HG02840 (cell line): ENCODE data around the gene GRAMD4.

Experiments
- ATAC-seq: cut with Tn5 transposase; IDR thresholded peaks from one replicate; pipeline ENCODE4 v1.9.1; 2021; ENCODE audit warnings: mild to moderate bottlenecking, moderate library complexity, moderate number of reproducible peaks; ENCODE audit not compliant: unreplicated experiment, low FRiP score

The GRAMD4 gene

GRCh38 chr22:46596032-46596441 is 24.1 kb upstream of the GRAMD4 start:
- no peak for ATAC-seq

- ATAC-seq, result no peak
Measured at GRCh38 chr22:46596819-46597218, 23.4 kb upstream of the GRAMD4 start.

- ATAC-seq, result no peak
Measured at GRCh38 chr22:46598224-46598623, 22.0 kb upstream of the GRAMD4 start.

GRCh38 chr22:46598737-46599424 is 21.3 kb upstream of the GRAMD4 start:
- ATAC-seq, result no peak

- ATAC-seq, result no peak
Measured at GRCh38 chr22:46600273-46600796, 19.9 kb upstream of the GRAMD4 start.

GRCh38 chr22:46602025-46602424 is 18.2 kb upstream of the GRAMD4 start:
- ATAC-seq, result no peak

- no peak for ATAC-seq
Measured at GRCh38 chr22:46604306-46604690, 15.9 kb upstream of the GRAMD4 start.

GRCh38 chr22:46605117-46605516 is 15.1 kb upstream of the GRAMD4 start:
- ATAC-seq, result no peak

GRCh38 chr22:46606886-46607285 is 13.3 kb upstream of the GRAMD4 start:
- no peak for ATAC-seq

GRCh38 chr22:46607483-46608114 is 12.6 kb upstream of the GRAMD4 start:
- ATAC-seq, result no peak

GRCh38 chr22:46609175-46609690 is 11.0 kb upstream of the GRAMD4 start:
- no peak for ATAC-seq

- no peak for ATAC-seq
Measured at GRCh38 chr22:46609724-46610201, 10.4 kb upstream of the GRAMD4 start.

GRCh38 chr22:46610356-46610755 is 9.8 kb upstream of the GRAMD4 start:
- ATAC-seq, result no peak

GRCh38 chr22:46611189-46611588 is 9.0 kb upstream of the GRAMD4 start:
- no peak for ATAC-seq

- no peak for ATAC-seq
Measured at GRCh38 chr22:46612341-46612903, 7.8 kb upstream of the GRAMD4 start.

- no peak for ATAC-seq
Measured at GRCh38 chr22:46612904-46613605, 7.1 kb upstream of the GRAMD4 start.

- no peak for ATAC-seq
Measured at GRCh38 chr22:46613606-46614021, 6.6 kb upstream of the GRAMD4 start.

- ATAC-seq, result no peak
Measured at GRCh38 chr22:46614025-46614931, 5.9 kb upstream of the GRAMD4 start.

- ATAC-seq, result no peak
Measured at GRCh38 chr22:46617207-46617985, 2.8 kb upstream of the GRAMD4 start.
